Prostate gland (tissue), 2 donors: ENCODE results near the gene SFSWAP. TPM values are rescaled to one million over a fixed set of nuclear protein-coding genes. Genes with fewer than 3 reads are reported as not detected.

Experiments
- DNase-seq: peaks from one replicate; pipeline ENCODE4 v3.0.0-alpha.2; 2019; ENCODE audit warnings: low spot score
- H3K27ac ChIP-seq, 2 donors: fragments of 200-600 bp; sonication (generic); 2 replicates each; pipeline ENCODE4 v1.5.1; 2017 to 2019
- H3K27me3 ChIP-seq: fragments of 200-600 bp; sonication (generic); replicated peaks from 2 replicates; pipeline ENCODE4 v1.5.1; 2019; ENCODE audit not compliant: insufficient read depth
- H3K36me3 ChIP-seq, 2 donors: fragments of 200-600 bp; sonication (generic); 1 replicate in 1 of 2; 2 replicates in 1 of 2; pipeline versions ENCODE4 v1.5.1 to v1.8.1; 2017 to 2019
- H3K4me1 ChIP-seq: fragments of 200-600 bp; sonication (generic); replicated peaks from 2 replicates; pipeline ENCODE4 v1.5.1; 2019
- H3K4me3 ChIP-seq, 2 donors: fragments of 200-600 bp; sonication (generic); 2 replicates each; pipeline ENCODE4 v1.5.1; 2017 to 2019
- H3K9me3 ChIP-seq: fragments of 200-600 bp; sonication (generic); 2 replicates; pipeline ENCODE4 v1.5.1; 2017
- POLR2A ChIP-seq: fragments of 450-650 bp; IDR thresholded peaks from one replicate; pipeline ENCODE4 v1.6.1; 2016; ENCODE audit warnings: antibody characterized with exemption, mild to moderate bottlenecking
- POLR2AphosphoS5 ChIP-seq: sonication (generic); formaldehyde crosslinking; IDR thresholded peaks from one replicate; pipeline ENCODE4 v1.6.1; 2017; ENCODE audit warnings: antibody characterized with exemption
- WGBS: methylation state at CpG from one replicate; pipeline ENCODE4 v1.1.5; 2018; 5-methylcytosine and 5-hydroxymethylcytosine counted together
- intact Hi-C: fragments of 100-400 bp; cut with DNase I; formaldehyde crosslinking; loops from one replicate; pipeline ENCODE4 v1.14.2; 2022
- total RNA-seq, 2 donors: library from RNA; depleted of rRNA; stranded (reverse); fragments of >200 nt; gene quantifications; one replicate each; pipeline ENCODE4 v1.1.0, GENCODE V29; 2016
- TF ChIP-seq, protein P1 (sequence below), 4 experiments: fragments of 200-600 bp in 2 of 4; fragments of 450-650 bp in 2 of 4; sonication (generic) in 2 of 4; IDR thresholded peaks; 1 replicate in 3 of 4; 2 replicates in 1 of 4; pipeline ENCODE4 v1.5.1; 2016 to 2019; ENCODE audit warnings: antibody characterized with exemption in 4 of 4, mild to moderate bottlenecking in 2 of 4, moderate library complexity in 2 of 4

The SFSWAP gene
- total RNA-seq, 2 donors from 2014 or later, result 24.5 to 53.9 TPM

- intact Hi-C loops, result no loop called here
- Histone ChIP-seq H3K27ac (no peak overlapping the region), H3K27me3 (no peaks in the 10 kb centered on the region), H3K4me1 (no peaks in the 10 kb centered on the region), H3K36me3 (peaks cover 0 to 10% of the 10 kb centered on the region in 2 donors), H3K4me3 (no peak overlapping the region), H3K9me3 (no peaks in the 10 kb centered on the region)
- DNase-seq, result no peak
- TF ChIP-seq POLR2AphosphoS5 (no peak), POLR2A (no peak)
- TF ChIP-seq, protein P1, sequence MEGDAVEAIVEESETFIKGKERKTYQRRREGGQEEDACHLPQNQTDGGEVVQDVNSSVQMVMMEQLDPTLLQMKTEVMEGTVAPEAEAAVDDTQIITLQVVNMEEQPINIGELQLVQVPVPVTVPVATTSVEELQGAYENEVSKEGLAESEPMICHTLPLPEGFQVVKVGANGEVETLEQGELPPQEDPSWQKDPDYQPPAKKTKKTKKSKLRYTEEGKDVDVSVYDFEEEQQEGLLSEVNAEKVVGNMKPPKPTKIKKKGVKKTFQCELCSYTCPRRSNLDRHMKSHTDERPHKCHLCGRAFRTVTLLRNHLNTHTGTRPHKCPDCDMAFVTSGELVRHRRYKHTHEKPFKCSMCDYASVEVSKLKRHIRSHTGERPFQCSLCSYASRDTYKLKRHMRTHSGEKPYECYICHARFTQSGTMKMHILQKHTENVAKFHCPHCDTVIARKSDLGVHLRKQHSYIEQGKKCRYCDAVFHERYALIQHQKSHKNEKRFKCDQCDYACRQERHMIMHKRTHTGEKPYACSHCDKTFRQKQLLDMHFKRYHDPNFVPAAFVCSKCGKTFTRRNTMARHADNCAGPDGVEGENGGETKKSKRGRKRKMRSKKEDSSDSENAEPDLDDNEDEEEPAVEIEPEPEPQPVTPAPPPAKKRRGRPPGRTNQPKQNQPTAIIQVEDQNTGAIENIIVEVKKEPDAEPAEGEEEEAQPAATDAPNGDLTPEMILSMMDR (IDR thresholded peaks at IDR 0.05), result no peak
- 83% methylated on average over 19 of the region's 19 CpGs for WGBS
These were observed 82.5 kb downstream of the SFSWAP start for GRCh38 chr12:131793243-131794022.

- 95% methylated on average over 7 of the region's 7 CpGs for WGBS
- no peak for DNase-seq
- intact Hi-C loops, result no loop called here
- Histone ChIP-seq H3K4me1 (no peaks in the 10 kb centered on the region), H3K27ac (no peak overlapping the region), H3K36me3 (peaks cover 0 to 10% of the 10 kb centered on the region in 2 donors), H3K4me3 (no peak overlapping the region), H3K27me3 (no peaks in the 10 kb centered on the region), H3K9me3 (no peaks in the 10 kb centered on the region)
- no peak for TF ChIP-seq POLR2A
- TF ChIP-seq, protein P1 (IDR thresholded peaks at IDR 0.05), result no peak
- no peak for TF ChIP-seq POLR2AphosphoS5
These were observed 83.2 kb downstream of the SFSWAP start for GRCh38 chr12:131794061-131794460.

- Histone ChIP-seq H3K27ac (no peak overlapping the region), H3K9me3 (no peaks in the 10 kb centered on the region), H3K36me3 (peaks cover 0 to 14% of the 10 kb centered on the region in 2 donors), H3K4me1 (no peaks in the 10 kb centered on the region), H3K4me3 (no peak overlapping the region), H3K27me3 (no peaks in the 10 kb centered on the region)
- intact Hi-C loops, result no loop called here
- TF ChIP-seq, protein P1 (IDR thresholded peaks at IDR 0.05), result no peak
- TF ChIP-seq POLR2A (no peak), POLR2AphosphoS5 (no peak)
- DNase-seq, result no peak
- WGBS, result 70% methylated on average over 10 of the region's 10 CpGs
These were observed 83.7 kb downstream of the SFSWAP start for GRCh38 chr12:131794573-131794972.

GRCh38 chr12:131795064-131795463, 84.2 kb downstream of the SFSWAP start:
- intact Hi-C loops, result no loop called here
- H3K9me3 ChIP-seq, result no peaks in the 10 kb centered on the region
- H3K27me3 ChIP-seq, result no peaks in the 10 kb centered on the region
- WGBS, result 32% methylated on average over 14 of the region's 14 CpGs
- H3K4me3 ChIP-seq, result no peak overlapping the region
- H3K36me3 ChIP-seq, result peaks cover 0 to 14% of the 10 kb centered on the region in 2 donors
- no peak for DNase-seq
- no peak overlapping the region for H3K27ac ChIP-seq
- no peaks in the 10 kb centered on the region for H3K4me1 ChIP-seq
- TF ChIP-seq POLR2A (no peak), POLR2AphosphoS5 (no peak)
- TF ChIP-seq, protein P1 (IDR thresholded peaks at IDR 0.05), result no peak
